ENCODE measurements around the gene ANKRD11. TPM values are rescaled to one million over a fixed set of nuclear protein-coding genes. Genes with fewer than 3 reads are reported as not detected.

The ANKRD11 gene
- total and polyA plus RNA-seq, 3 experiments from 2014 or later = 39.8 to 150 (median 130) TPM

GRCh38 chr16:89316701-89317100 lies 173.7 kb downstream of the ANKRD11 start:
- peak overlapping the region; percentile 74 to 95 (median 81) for H3K4me3 Mint-ChIP-seq
- ChIA-PET POLR2A (interaction anchor here (0.6 to 1.8 kb wide), 7 partner anchors 8 to 193 kb away, joined by 3 to 9 read pairs (median 3); no protein-coding TSS in a partner anchor), CTCF (interaction anchor here (0.7 to 2.9 kb wide), 6 partner anchors 9 to 240 kb away, joined by 3 to 18 read pairs (median 4); partner anchors contain the start of gene SPG7)
- H3K9me3 ChIP-seq (ENCODE audit: low read length) = no peaks in the 10 kb centered on the region
- peak overlapping the region; percentile 51 for H3K4me3 ChIP-seq (ENCODE audit: low read length)
- H3K36me3 Mint-ChIP-seq = peaks cover 0 to 42% (median 0%) of the 10 kb centered on the region in 3 donors
- H3K4me1 Mint-ChIP-seq = peaks cover 85 to 99% (median 93%) of the 10 kb centered on the region in 3 donors
- peaks cover 4% of the 10 kb centered on the region for H3K36me3 ChIP-seq (ENCODE audit: insufficient read depth, low read length)
- peaks cover 95% of the 10 kb centered on the region for H3K4me1 ChIP-seq (ENCODE audit: insufficient read depth, low read length)
- H3K9me3 Mint-ChIP-seq = no peaks in the 10 kb centered on the region
- peak overlapping the region; percentile 81 for H3K27ac ChIP-seq (ENCODE audit: low read depth, low read length)
- H3K27ac Mint-ChIP-seq = peak overlapping the region; percentile 92 to 99 (median 99)
- no peaks in the 10 kb centered on the region for H3K27me3 ChIP-seq (ENCODE audit: insufficient read depth, low read length, poor library complexity, severe bottlenecking)
- H3K27me3 Mint-ChIP-seq = peaks cover 0 to 3% of the 10 kb centered on the region in 2 donors
- no peak for DNase-seq

- peak overlapping the region; percentile 51 for H3K4me3 ChIP-seq (ENCODE audit: low read length)
- H3K36me3 Mint-ChIP-seq = peaks cover 0 to 45% (median 0%) of the 10 kb centered on the region in 3 donors
- DNase-seq = peak; percentile 68 to 89 (median 80)
Observed at GRCh38 chr16:89315791-89316581, 174.4 kb downstream of the ANKRD11 start.

DNA sequence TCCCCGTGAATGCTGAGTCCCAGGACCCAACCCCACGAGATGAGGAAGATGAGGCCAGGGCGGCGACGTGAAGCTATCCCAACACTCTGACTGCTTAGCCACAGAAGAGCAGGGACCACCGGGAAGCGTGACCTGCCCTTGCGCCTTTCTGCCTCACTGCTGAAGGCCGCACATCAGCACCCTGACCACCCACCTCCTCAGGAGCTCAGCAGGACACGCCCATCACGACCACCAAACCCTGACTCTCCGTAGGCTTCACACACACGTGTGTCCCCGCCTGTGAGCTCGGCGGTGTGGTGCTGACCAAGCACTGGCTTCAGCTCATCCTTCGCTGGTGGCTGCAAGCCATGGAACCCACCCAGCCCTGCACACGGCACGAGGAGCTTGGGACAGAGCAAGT lies 175.1 kb downstream of the ANKRD11 start:
- Histone ChIP-seq H3K36me3 (ENCODE audit: insufficient read depth, low read length) (peaks cover 8% of the 10 kb centered on the region), H3K4me1 (ENCODE audit: insufficient read depth, low read length) (peaks cover 86% of the 10 kb centered on the region), H3K9me3 (ENCODE audit: low read length) (no peaks in the 10 kb centered on the region), H3K27me3 (ENCODE audit: insufficient read depth, low read length, poor library complexity, severe bottlenecking) (no peaks in the 10 kb centered on the region), H3K4me3 (ENCODE audit: low read length) (peak overlapping the region; percentile 51), H3K27ac (ENCODE audit: low read depth, low read length) (peak overlapping the region; percentile 81)
- H3K27ac Mint-ChIP-seq = peak overlapping the region; percentile 92 to 99 (median 99)
- H3K4me1 Mint-ChIP-seq = peaks cover 87 to 100% (median 94%) of the 10 kb centered on the region in 3 donors
- no peaks in the 10 kb centered on the region for H3K9me3 Mint-ChIP-seq
- CTCF ChIA-PET = interaction anchor here (0.8 to 2.9 kb wide), 11 partner anchors 11 to 243 kb away, joined by 3 to 18 read pairs (median 4); partner anchors contain the start of gene SPG7
- H3K27me3 Mint-ChIP-seq = peaks cover 0 to 3% of the 10 kb centered on the region in 2 donors
- H3K4me3 Mint-ChIP-seq = peak overlapping the region; percentile 74 to 95 (median 81)
- POLR2A ChIA-PET = interaction anchor here (0.5 to 1.8 kb wide), 11 partner anchors 10 to 558 kb away, joined by 3 to 10 read pairs (median 3); partner anchors contain the start of genes SPG7, TCF25 and ZNF778
- no peak for DNase-seq
- peaks cover 0 to 53% (median 0%) of the 10 kb centered on the region in 3 donors for H3K36me3 Mint-ChIP-seq

More at GRCh38 chr16:89315791-89316581, 174.4 kb downstream of the ANKRD11 start:
- H3K27ac ChIP-seq (ENCODE audit: low read depth, low read length) = peak overlapping the region; percentile 81
- H3K9me3 Mint-ChIP-seq = no peaks in the 10 kb centered on the region
- H3K4me1 Mint-ChIP-seq = peaks cover 87 to 100% (median 96%) of the 10 kb centered on the region in 3 donors
- peaks cover 4% of the 10 kb centered on the region for H3K36me3 ChIP-seq (ENCODE audit: insufficient read depth, low read length)
- no peaks in the 10 kb centered on the region for H3K27me3 ChIP-seq (ENCODE audit: insufficient read depth, low read length, poor library complexity, severe bottlenecking)
- peak overlapping the region; percentile 92 to 99 (median 99) for H3K27ac Mint-ChIP-seq
- H3K27me3 Mint-ChIP-seq = peaks cover 0 to 3% of the 10 kb centered on the region in 2 donors
- CTCF ChIA-PET = interaction anchor here (0.8 to 2.9 kb wide), 11 partner anchors 8 to 242 kb away, joined by 3 to 18 read pairs (median 4); partner anchors contain the start of gene SPG7
- POLR2A ChIA-PET = interaction anchor here (0.7 to 1.8 kb wide), 11 partner anchors 9 to 557 kb away, joined by 3 to 10 read pairs (median 3); partner anchors contain the start of genes SPG7 and TCF25
- H3K4me1 ChIP-seq (ENCODE audit: insufficient read depth, low read length) = peaks cover 89% of the 10 kb centered on the region
- no peaks in the 10 kb centered on the region for H3K9me3 ChIP-seq (ENCODE audit: low read length)
- H3K4me3 Mint-ChIP-seq = peak overlapping the region; percentile 74 to 95 (median 81)

DNA sequence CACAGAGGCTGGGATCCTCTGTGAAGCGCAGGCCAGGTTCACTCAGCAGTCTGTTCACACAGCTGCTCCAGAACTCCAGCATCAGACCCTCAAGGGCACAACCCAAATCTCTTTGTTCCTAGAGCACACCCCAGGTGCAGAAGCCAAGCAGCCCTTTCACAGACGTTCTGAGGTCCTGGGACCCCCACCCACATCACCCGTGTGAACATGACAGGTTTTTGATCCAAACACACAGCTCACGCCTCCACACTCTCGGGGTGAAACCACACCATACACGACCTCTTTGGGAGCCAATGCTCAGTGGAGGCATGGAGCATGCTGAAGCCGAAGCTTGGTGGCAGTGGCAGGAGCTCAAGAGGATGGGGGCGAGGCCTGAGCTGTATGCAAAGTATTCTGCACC lies 175.5 kb downstream of the ANKRD11 start:
- ChIA-PET POLR2A (interaction anchor here (0.5 to 1.8 kb wide), 5 partner anchors 11 to 559 kb away, joined by 3 to 10 read pairs (median 3); partner anchors contain the start of genes SPG7, TCF25 and ZNF778), CTCF (interaction anchor here (0.8 to 2.9 kb wide), 9 partner anchors 11 to 244 kb away, joined by 3 to 18 read pairs (median 4); partner anchors contain the start of gene SPG7)
- peaks cover 0 to 55% (median 0%) of the 10 kb centered on the region in 3 donors for H3K36me3 Mint-ChIP-seq
- H3K4me3 ChIP-seq (ENCODE audit: low read length) = peak overlapping the region; percentile 38
- peak overlapping the region; percentile 92 to 99 (median 99) for H3K27ac Mint-ChIP-seq
- H3K36me3 ChIP-seq (ENCODE audit: insufficient read depth, low read length) = peaks cover 11% of the 10 kb centered on the region
- no peaks in the 10 kb centered on the region for H3K27me3 ChIP-seq (ENCODE audit: insufficient read depth, low read length, poor library complexity, severe bottlenecking)
- peaks cover 87 to 100% (median 94%) of the 10 kb centered on the region in 3 donors for H3K4me1 Mint-ChIP-seq
- H3K4me3 Mint-ChIP-seq = peak overlapping the region; percentile 35 to 95 (median 81)
- H3K9me3 ChIP-seq (ENCODE audit: low read length) = no peaks in the 10 kb centered on the region
- peaks cover 84% of the 10 kb centered on the region for H3K4me1 ChIP-seq (ENCODE audit: insufficient read depth, low read length)
- H3K9me3 Mint-ChIP-seq = no peaks in the 10 kb centered on the region
- no peak for DNase-seq
- H3K27me3 Mint-ChIP-seq = peaks cover 0 to 3% of the 10 kb centered on the region in 2 donors
- peak overlapping the region; percentile 81 for H3K27ac ChIP-seq (ENCODE audit: low read depth, low read length)

GRCh38 chr16:89314357-89314756 lies 176.0 kb downstream of the ANKRD11 start:
- ChIA-PET CTCF (interaction anchor here (1.0 to 2.9 kb wide), 9 partner anchors 11 to 195 kb away, joined by 3 to 18 read pairs (median 4); partner anchors contain the start of gene SPG7), POLR2A (interaction anchor here (1.4 to 1.5 kb wide), 2 partner anchors 11 to 97 kb away, joined by 3 to 4 read pairs; partner anchors contain the start of gene ZNF778)
- H3K9me3 ChIP-seq (ENCODE audit: low read length) = no peaks in the 10 kb centered on the region
- Mint-ChIP-seq H3K27me3 (peaks cover 0 to 3% of the 10 kb centered on the region in 2 donors), H3K36me3 (peaks cover 0 to 59% (median 0%) of the 10 kb centered on the region in 3 donors), H3K4me1 (peaks cover 85 to 100% (median 94%) of the 10 kb centered on the region in 3 donors), H3K4me3 (peak overlapping the region; percentile 35 to 95 (median 81)), H3K9me3 (no peaks in the 10 kb centered on the region), H3K27ac (peak overlapping the region; percentile 92 to 99 (median 99))
- peaks cover 16% of the 10 kb centered on the region for H3K36me3 ChIP-seq (ENCODE audit: insufficient read depth, low read length)
- H3K4me1 ChIP-seq (ENCODE audit: insufficient read depth, low read length) = peaks cover 84% of the 10 kb centered on the region
- peak; percentile 32 to 78 (median 40) for DNase-seq
- peak overlapping the region; percentile 81 for H3K27ac ChIP-seq (ENCODE audit: low read depth, low read length)
- no peaks in the 10 kb centered on the region for H3K27me3 ChIP-seq (ENCODE audit: insufficient read depth, low read length, poor library complexity, severe bottlenecking)
- H3K4me3 ChIP-seq (ENCODE audit: low read length) = peak overlapping the region; percentile 38

DNA sequence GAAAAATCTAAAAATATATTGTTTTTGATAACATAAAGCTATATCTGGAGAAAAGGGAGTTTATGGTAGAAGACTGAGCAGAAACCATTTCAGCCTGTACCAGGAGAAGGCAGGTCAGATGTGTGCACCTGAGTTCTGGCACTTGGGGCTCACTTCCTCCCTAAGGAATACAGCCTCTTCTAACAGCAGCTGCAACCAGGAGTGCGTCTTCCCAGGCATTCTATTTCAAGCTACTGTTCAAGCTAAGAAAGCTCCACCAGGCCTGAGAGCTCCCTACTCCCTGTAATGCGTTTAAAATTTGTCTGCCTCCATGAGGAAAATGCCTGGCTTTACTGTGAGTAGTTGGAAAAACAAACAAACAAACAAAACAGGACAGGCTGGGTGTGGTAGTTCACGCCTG lies 176.8 kb downstream of the ANKRD11 start:
- H3K4me1 ChIP-seq (ENCODE audit: insufficient read depth, low read length) = peaks cover 84% of the 10 kb centered on the region
- H3K4me3 ChIP-seq (ENCODE audit: low read length) = peak overlapping the region; percentile 38
- H3K27me3 ChIP-seq (ENCODE audit: insufficient read depth, low read length, poor library complexity, severe bottlenecking) = no peaks in the 10 kb centered on the region
- H3K27ac ChIP-seq (ENCODE audit: low read depth, low read length) = no peak overlapping the region
- H3K9me3 Mint-ChIP-seq = no peaks in the 10 kb centered on the region
- peaks cover 0 to 3% of the 10 kb centered on the region in 2 donors for H3K27me3 Mint-ChIP-seq
- CTCF ChIA-PET = interaction anchor here (1.0 to 2.9 kb wide), 7 partner anchors 17 to 195 kb away, joined by 3 to 18 read pairs (median 4); partner anchors contain the start of gene SPG7
- POLR2A ChIA-PET = interaction anchor here (1.5 kb wide), 1 partner anchor 12 kb away, joined by 3 read pairs; no protein-coding TSS in a partner anchor
- H3K36me3 ChIP-seq (ENCODE audit: insufficient read depth, low read length) = peaks cover 20% of the 10 kb centered on the region
- peaks cover 84 to 100% (median 96%) of the 10 kb centered on the region in 3 donors for H3K4me1 Mint-ChIP-seq
- H3K9me3 ChIP-seq (ENCODE audit: low read length) = no peaks in the 10 kb centered on the region
- H3K4me3 Mint-ChIP-seq = peak overlapping the region; percentile 35 to 95 (median 81)
- H3K36me3 Mint-ChIP-seq = peaks cover 0 to 61% (median 0%) of the 10 kb centered on the region in 3 donors
- H3K27ac Mint-ChIP-seq = peak overlapping the region; percentile 92 to 99 (median 99)
- DNase-seq = no peak

DNA sequence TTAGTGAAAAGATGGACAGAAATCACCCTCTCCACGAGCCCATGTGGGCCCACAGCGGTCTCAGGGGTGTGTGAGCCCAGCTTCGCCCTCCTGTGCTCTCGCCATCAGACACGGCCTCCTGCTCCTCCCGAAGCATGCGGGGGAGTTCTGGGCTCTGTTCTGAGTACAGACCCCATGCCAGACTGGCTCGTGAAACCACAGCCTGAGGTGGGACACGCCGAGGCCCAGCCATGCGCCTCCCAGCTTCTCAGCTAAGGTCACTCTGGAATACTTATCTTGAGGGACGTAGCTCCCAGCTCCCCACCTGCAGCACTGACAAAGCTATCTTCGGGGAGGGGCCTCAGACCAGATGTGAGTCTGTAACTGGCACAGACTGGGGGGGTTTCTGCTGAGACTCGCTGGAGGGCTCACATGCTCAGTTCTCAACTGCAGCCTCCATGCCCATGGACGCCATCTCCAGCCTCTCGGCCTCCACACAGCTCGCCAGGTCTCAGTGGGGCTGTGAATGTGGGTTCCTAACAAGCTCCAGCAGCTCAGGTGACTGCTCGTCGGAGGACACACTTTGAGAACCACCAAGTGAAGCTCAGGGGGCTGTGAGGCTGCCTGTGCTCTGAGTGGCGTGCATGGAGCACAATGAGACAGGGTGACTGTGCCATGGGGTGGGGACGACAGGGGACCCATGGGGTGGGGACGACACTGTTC lies 177.6 kb downstream of the ANKRD11 start:
- Mint-ChIP-seq H3K4me1 (peaks cover 84 to 100% (median 96%) of the 10 kb centered on the region in 3 donors), H3K27ac (peak overlapping the region in 7 of 8 donors; percentile 7 to 99 (median 92)), H3K4me3 (peak overlapping the region in 4 of 7 donors; percentile 24 to 41 (median 31)), H3K27me3 (peaks cover 0 to 3% of the 10 kb centered on the region in 2 donors), H3K36me3 (peaks cover 0 to 64% (median 0%) of the 10 kb centered on the region in 3 donors), H3K9me3 (no peaks in the 10 kb centered on the region)
- POLR2A ChIA-PET = no interaction called here
- Histone ChIP-seq H3K4me3 (ENCODE audit: low read length) (no peak overlapping the region), H3K4me1 (ENCODE audit: insufficient read depth, low read length) (peaks cover 84% of the 10 kb centered on the region), H3K27me3 (ENCODE audit: insufficient read depth, low read length, poor library complexity, severe bottlenecking) (no peaks in the 10 kb centered on the region), H3K9me3 (ENCODE audit: low read length) (no peaks in the 10 kb centered on the region), H3K27ac (ENCODE audit: low read depth, low read length) (no peak overlapping the region), H3K36me3 (ENCODE audit: insufficient read depth, low read length) (peaks cover 20% of the 10 kb centered on the region)
- CTCF ChIA-PET = interaction anchor here (1.4 kb wide), 1 partner anchor 16 kb away, joined by 3 read pairs; no protein-coding TSS in a partner anchor
- DNase-seq = no peak
